HG02623 (cell line): ENCODE measurements around the gene PLEKHJ1.

Experiments used
- ATAC-seq: cut with Tn5 transposase; IDR thresholded peaks from one replicate; pipeline ENCODE4 v1.9.1; 2021; ENCODE audit warnings: moderate library complexity; ENCODE audit not compliant: unreplicated experiment

PLEKHJ1 gene

DNA sequence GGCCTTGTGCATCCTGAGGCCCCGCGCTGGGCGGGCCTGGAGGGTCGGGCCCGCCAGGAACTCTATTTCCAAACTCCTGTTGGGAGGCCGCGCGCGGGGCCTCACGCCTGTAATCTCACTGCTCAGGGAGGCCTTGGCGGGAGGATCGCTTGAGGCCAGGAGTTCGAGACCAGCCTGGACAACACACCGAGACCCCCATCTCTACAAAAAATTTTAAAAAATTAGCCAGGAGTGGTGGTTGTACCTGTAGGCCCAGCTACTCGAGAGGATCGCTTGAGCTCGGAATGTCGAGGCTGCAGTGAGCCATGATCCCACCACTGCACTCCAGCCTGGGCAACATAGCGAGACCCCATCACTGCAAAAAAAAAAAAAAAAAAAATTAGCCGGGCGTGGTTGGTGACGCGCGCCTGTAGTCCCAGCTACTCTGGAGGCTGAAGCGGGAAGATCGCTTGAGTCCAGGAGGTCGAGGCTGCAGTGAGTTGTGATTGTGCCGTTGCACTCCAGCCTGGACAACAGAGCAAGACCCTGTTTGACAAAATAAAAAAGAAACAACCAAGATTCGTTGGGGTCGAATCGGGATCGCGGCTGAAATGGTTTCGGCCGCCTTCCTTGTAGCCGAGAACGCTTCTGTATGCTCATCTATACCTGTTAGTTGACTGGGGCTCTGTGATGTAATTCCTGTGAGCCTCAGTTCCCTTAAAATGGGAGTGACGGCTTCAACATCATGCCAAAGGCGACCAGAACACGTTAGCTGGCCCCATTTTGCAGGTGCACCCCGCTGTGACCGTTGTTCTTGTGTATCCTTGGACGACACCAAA, 1.1 kb upstream of the PLEKHJ1 start:
- no peak for ATAC-seq

DNA sequence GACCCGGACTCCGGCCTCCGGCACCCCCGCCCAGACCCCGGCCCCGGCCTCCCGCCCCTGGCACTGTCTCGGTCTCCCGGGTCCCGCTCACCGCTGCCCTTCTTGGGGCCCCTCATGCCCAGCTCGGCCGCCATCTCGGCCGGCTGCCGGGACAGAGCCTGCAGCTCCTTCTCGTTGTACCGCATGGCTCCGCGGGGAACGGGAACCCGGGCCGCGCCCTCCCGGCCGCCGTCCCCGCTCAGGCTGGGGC, 140 bp downstream of the PLEKHJ1 start:
- ATAC-seq = no peak

DNA sequence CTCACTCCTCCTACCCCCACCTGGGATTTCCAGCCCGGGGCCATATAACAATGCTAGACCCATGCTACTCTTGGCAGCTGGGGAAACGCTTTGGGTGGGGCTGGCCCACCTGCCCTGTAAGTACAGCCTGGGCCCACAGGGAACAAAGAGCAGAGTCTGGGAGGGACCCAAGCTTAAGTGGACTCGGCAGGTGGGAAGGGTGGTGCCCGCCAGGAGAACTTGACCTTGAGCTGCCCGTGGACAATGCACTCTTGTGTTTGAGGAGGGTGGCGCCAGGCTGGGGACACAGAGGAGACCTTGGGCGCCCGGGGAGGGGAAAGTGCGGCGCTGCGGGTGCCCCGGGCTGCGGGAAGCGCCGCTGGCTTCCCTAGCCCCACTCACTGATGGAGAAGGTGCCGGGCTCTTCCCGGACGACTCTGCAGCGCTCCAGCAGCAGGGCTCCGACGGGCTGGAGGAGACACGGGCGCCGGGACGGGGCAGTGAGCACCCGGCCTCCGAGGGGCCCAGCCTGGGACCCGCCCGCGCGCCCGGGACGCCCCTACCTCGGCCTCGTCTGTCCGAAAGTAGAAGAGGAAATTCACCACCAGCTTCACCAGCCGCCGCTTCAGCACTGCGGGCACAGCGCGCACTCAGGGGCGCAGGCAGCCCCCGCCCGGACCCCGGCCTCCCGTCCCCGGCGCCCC, 607 bp downstream of the PLEKHJ1 start:
- ATAC-seq = peak; percentile 7

DNA sequence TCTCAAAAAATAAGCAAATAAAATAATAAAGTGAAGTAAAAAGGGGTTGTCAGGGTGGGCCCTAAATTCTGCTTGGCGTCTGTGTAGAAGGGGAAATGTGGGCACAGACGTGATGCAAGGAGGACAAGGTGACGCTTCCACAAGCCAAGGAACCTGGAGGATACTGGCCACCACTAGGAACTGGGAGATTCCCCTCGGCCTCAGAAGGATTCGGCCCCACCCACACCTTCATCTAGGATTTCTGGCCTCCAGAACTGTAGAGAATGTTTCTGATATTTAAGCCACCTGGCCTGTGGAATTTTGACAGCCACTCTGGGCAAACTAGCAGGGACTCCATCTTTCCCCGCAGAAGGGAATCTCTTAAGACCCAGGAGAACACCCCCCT, 1.1 kb downstream of the PLEKHJ1 start:
- no peak for ATAC-seq

DNA sequence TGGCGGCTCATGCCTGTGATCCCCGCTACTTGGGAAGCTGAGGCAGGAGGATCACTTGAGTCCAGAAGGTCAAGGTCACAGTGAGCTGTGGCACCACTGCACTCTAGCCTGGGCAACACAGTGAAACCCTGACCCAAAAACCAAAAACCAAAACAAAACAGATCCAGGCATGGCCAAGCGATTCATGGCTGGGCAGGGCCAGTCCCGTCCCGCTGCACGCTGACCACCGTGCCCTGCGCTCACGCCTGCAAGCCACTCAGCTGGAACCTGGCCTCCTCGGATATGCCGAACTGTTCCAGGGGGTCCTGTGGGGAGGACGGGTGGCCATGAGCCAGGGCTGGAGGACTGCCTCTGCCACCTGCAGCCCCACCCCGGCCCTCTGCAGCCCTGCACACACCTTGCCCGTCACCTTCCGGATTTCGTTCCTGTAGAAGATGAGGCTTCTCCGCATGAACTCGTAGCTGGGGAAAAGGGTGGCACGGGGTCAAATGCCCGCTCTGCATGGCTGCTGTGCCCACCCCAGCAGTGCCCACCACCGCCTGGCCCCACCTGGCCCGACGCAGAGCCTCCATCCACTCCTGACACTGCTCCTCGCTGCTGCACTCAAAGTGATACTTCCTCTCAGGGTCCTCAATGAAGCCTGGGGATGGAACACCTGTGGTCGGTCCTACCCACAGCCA, 2.4 kb downstream of the PLEKHJ1 start:
- no peak for ATAC-seq

DNA sequence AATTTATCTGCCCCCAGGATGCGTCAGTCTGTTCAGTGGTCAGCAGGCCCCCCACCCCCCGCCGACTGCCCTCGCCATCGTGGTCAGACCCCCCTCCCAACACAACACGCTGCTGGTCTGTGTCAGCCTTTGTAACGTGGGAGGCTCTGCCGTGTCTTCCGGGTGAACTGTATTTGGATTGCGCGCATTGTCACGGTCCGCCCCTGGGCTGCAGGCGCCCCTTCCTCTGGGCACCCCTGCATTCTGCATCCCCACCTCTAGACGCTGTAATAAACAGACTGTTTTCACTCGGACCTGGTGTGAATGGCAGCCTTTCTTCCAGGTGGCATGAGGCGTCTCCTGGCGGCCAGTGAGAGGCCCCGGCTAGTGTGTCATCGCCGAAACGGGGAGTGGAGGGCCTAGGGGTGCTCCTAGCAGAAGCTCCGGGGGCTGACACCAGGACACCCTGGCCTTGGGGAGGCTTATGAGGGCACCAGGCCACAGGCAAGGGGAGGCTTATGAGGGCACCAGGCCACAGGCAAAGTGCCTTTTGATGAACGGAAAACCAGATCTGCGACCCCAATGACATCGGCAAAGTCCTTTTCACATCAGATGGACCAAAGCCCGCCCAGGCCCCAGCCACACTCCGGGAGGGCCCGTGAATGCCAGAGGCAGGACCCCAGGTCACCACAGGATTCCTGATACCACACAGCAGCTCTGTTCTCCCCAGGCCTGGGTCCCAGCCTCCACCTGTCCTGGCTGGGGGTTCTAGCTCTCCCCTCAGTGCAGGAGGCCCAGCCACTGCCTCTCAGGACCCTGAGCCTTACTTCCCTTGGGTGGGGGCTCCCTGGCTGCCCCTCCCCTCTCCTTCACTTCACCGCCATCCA, 3.6 kb downstream of the PLEKHJ1 start:
- ATAC-seq = no peak

DNA sequence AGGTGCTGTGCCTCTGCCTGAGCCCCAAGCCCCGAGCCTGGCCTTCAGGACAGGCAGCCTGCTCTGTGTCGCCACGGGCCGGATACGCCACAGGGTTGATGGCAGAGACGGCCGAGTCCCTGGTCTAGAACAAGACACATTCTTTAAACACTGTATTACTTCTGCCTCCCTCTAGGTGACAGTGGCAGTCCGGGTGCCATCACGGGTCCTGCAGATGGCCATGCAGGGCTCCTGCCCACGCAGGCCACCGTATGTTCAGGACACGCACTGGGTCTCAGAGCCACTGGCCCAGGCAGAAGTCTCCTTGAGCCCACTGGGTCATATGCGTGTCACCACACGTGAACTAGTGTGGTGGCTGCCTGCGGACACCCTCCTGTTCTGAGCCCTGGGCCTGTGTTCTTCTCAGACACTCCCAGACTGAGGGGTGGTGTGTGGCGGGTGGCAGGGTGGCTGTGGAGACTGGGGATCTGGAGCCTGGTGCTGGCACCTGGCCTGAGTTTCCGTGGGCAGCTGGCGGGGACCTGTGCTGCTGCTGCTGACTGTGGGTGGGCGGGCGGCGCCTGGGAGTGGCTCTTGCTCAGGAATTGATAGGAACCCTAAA, 4.4 kb downstream of the PLEKHJ1 start:
- ATAC-seq = no peak

DNA sequence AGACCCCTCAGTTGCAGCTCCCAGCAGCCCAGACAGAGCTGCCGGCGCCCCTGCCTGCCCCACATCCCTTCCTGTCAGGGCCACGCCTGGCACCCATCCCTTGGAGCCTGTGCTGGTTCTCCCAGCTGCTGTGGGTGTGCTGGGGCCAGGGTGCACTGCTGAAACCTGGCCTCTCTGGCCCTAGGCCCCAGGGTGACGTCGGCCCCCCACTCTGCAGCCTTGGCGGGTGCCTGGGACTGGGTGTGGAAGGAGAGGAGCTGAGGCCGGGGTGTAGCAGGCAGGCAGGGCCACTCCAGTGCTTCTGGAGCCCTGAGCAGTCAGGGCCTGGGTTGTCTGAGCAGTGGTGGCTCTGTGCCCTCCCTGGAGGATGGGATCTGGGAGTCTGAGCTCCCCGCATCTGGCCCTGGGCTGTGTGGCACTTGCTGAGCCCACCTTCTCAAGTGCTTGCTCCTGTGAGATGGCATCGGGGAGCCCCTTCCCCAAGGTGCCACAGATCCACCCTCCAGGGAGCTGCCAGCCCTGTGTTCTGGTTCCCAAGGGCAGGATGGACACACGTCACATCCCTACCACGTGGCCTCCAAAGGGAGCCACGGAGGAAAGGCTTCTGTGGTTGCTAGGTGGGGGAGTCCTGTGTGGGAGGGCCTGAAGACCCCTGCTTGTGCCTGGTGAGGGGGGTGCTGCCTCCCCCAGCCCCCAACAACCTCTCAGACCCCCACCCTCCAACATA, 5.2 kb downstream of the PLEKHJ1 start:
- ATAC-seq = no peak

DNA sequence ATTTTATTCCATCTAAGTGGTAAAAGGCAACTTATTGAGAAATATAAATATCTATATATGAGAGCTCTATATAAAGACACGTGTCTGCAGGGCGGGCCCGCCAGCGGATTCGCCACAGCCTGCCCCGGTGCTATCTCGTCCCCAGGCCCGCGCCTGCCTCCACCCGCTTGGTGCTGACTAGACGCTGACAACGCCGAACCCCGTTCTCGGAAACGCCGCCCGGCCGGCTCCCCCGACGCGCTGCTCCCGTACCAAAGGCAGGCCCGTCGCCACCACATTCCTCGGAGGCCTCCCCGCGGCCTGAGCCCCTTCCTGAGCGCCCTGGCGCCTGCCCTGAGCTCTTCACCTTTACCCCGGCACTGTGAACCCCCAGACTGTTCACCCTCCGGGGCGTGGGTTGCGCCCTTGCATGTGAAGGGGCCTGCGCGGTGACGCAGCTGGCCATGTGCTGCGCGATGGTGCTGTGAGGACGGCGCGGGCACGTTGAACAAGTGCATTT, 6.0 kb downstream of the PLEKHJ1 start:
- ATAC-seq = no peak

DNA sequence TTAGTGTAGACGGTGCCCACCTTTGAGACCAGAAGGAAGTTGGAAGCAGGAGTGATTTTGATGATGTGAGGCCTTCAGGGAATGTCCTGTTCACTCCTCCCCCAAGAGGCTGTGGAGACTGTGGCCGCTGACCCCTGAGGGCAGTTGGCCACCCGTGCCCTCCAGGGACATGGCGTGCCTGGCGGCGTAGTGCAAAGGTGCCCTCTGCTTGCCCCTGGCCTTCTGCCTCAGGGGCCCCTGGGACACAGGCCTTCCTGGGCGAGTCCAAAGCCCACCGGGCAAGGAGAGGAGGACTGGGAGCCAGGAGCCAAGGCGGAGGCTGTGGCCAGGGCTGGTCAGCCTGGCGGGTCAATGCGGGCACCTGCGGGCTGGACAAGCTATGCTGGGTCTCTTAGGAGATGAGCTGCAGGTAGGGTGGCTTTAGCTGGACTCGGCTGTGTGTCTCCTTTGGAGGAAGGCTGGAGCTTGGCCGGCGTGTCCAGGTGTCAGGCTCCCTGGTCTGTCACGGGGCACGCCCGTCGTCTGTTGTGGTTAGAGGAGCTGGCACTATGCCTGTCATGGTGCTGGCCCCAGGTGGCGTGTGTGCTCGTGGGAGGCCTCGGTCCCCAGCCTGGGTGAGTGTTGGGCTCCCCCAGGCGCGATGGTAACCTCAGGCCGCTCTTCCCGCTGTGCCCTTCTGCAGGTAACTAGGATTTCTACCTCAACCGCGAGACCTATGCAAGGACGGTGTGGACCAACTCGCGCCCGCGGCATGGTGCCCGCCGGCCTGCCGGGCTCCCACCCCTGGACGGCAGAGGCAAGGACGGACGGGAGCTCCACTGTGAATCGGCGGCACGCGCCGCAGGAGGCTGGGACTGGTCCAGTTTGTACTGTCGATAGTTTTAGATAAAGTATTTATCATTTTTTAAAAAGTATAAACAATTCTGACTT, 6.8 kb downstream of the PLEKHJ1 start:
- no peak for ATAC-seq

DNA sequence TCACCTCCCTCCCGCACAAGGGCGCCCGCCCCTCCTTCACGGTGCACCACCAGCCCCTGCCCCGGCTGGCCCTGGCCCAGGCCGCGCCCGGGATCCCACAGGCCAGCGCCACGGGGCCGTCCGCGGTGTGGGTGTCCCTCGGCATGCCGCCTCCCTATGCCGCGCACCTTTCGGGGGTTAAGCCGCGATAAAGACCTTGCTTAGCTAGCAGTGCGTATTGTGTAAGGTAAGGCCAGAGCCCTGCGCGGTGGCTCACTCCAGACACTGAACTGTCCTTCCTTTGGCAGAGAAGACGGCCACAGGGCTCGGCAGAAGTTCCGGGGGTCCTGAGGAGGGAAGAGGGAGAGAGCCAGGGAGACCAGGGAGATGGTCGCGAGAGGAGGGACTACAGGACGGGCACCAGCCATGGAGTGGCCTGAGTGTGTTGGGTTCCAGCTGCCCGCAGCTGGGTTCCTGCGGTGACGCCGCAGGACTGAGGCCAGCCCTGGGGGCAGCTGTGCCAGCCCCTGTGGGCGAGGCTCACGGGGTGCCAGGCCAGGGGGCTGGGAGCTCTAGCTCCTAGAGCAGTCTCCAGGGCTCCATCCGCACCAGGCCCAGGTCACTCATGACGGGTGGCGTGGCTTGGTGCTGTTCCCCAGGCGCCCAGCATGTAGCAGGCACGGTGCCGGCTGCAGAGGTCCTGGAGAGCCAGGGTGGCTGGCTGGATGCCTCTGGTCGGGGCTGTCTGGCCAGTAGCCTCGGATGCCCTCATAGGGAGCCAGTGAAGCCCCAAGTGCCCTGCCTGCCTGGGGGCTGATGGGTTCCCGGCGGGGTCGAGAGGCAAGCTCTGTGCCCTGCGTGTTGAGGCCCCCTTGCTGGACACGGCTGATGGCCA, 7.7 kb downstream of the PLEKHJ1 start:
- ATAC-seq = no peak

DNA sequence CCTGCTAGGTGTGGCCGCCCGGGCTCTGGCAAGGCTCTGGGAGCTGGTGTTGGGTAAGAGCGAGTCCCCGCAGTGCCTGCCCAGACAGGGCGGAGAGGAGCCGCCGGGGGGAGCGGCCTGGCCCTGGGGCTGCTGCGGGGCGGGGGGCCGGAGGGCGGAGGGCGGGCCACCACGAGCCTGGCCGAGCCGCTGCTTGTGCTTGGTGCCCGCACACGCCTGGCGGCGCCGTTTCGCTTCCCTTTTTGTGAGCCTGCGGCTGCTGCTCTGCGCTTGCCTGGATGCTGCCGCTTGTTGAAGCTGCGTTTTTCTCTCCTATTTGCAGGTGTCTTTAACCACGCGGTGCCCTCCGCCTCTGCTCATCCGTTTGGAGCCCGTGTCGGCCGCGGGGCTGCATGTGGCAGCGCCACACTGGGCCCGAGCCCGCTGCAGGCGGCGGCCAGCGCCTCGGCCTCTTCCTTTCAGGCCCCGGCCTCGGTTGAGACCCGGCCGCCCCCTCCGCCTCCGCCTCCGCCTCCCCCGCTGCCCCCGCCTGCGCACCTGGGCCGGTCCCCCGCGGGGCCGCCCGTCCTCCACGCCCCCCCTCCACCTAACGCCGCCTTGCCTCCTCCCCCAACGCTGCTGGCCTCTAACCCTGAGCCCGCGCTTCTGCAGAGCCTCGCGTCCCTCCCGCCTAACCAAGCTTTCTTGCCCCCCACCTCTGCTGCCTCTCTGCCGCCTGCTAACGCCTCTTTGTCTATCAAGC, 8.5 kb downstream of the PLEKHJ1 start:
- ATAC-seq = no peak

DNA sequence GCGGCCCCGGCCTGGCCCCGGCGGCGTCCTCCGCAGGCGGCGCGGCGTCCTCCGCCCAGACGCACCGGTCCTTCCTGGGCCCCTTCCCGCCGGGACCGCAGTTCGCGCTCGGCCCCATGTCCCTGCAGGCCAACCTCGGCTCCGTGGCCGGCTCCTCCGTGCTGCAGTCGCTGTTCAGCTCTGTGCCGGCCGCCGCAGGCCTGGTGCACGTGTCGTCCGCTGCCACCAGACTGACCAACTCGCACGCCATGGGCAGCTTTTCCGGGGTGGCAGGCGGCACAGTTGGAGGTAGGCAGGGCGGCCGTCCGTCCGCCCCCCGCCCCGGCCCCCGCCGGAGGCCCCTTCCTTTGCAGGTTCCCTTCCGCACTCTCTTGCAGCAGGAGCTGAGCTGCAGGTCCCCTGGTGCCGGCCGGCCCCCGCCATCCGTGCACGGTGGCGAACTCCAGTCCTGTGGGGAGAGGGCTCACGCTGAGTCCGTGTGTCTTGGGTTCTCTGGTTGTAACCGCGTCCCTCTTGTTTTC, 9.2 kb downstream of the PLEKHJ1 start:
- no peak for ATAC-seq

DNA sequence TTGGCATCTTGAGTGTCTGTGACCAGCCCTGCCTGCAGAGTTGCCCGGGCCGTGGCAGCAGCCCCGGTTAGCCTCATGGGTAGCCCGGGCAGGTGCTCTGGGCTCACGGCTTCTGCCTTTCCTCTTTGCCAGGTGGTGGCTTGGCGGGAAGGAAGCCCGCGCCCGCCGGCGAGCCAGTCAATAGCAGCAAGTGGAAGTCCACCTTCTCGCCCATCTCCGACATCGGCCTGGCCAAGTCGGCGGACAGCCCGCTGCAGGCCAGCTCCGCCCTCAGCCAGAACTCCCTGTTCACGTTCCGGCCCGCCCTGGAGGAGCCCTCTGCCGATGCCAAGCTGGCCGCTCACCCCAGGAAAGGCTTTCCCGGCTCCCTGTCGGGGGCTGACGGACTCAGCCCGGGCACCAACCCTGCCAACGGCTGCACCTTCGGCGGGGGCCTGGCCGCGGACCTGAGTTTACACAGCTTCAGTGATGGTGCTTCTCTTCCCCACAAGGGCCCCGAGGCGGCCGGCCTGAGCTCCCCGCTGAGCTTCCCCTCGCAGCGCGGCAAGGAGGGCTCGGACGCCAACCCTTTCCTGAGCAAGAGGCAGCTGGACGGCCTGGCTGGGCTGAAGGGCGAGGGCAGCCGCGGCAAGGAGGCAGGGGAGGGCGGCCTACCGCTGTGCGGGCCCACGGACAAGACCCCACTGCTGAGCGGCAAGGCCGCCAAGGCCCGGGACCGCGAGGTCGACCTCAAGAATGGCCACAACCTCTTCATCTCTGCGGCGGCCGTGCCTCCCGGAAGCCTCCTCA, 9.9 kb downstream of the PLEKHJ1 start:
- ATAC-seq = no peak

DNA sequence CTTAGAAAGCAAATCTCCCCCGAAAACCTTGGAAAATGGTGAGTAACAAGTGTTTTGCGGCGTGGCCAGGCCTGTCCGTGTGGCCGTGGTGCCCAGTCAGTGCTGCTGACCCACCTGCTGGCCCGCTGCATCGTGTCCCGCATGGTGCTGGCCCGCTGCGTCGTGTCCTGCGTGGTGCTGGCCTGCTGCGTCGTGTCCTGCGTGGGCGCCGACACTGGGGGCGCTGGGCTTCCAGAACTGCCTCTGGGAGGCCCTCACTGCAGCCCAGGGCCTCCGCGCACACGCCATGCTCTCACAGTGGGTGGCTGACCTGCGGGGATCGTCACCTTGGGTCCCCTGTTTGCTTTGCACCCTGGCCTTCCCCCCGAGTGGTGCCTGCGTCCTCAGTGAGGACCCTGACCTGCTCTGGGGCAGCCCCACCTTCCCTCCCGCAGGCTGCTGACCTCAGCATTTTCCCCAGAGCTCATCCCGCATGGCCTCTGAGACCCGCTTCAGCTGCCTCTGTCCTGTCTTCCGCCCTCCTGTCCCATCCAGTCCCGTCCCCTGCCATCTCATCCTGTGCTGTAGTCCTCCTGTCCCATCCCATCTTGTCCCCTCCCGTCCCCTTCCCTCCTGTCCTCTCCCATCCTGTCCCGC, 10.6 kb downstream of the PLEKHJ1 start:
- no peak for ATAC-seq
